Heart right ventricle (tissue), 16 donors: Measurements from ENCODE around the gene PDE6D. TPM values are rescaled to one million over a fixed set of nuclear protein-coding genes. Genes with fewer than 3 reads are reported as not detected.

Source experiments
- ATAC-seq, 8 donors: fragments of 200-7000 bp; cut with Tn5 transposase; one replicate each; pipeline ENCODE4 v1.9.1; 2020; ENCODE audit warnings: mild to moderate bottlenecking in 8 of 8, moderate library complexity in 8 of 8, moderate number of reproducible peaks in 1 of 8
- DNase-seq, 2 donors: peaks; one replicate each; pipeline ENCODE4 v3.0.0-alpha.2; 2020
- H3K27ac ChIP-seq, 10 donors: fragments of 200-600 bp; sonication (generic) in 2 of 10; one replicate each; pipeline versions ENCODE4 v1.5.0 to v1.8.0; 2020 to 2022; ENCODE audit warnings: mild to moderate bottlenecking in 3 of 10
- H3K27me3 ChIP-seq, 7 donors: fragments of 200-600 bp; one replicate each; pipeline ENCODE4 v1.8.0; 2021 to 2022; ENCODE audit warnings: mild to moderate bottlenecking in 2 of 7
- H3K36me3 ChIP-seq, 9 donors: fragments of 200-600 bp; sonication (generic) in 1 of 9; one replicate each; pipeline versions ENCODE4 v1.5.0 to v1.8.0; 2020 to 2022; ENCODE audit warnings: mild to moderate bottlenecking in 2 of 9
- H3K4me1 ChIP-seq, 9 donors: fragments of 200-600 bp; sonication (generic) in 1 of 9; one replicate each; pipeline versions ENCODE4 v1.5.0 to v1.8.0; 2020 to 2022; ENCODE audit warnings: mild to moderate bottlenecking in 4 of 9
- H3K4me3 ChIP-seq, 10 donors: fragments of 200-600 bp; sonication (generic) in 2 of 10; one replicate each; pipeline versions ENCODE4 v1.5.0 to v1.8.0; 2020 to 2022; ENCODE audit warnings: mild to moderate bottlenecking in 7 of 10, moderate library complexity in 2 of 10
- H3K9me3 ChIP-seq, 11 donors: fragments of 200-600 bp in 10 of 11; sonication (generic) in 2 of 11; one replicate each; pipeline versions ENCODE4 v1.5.0 to v1.8.0; 2013 to 2022; ENCODE audit warnings: mild to moderate bottlenecking in 2 of 11, control low read depth in 1 of 11, moderate library complexity in 1 of 11
- CTCF ChIP-seq, 9 donors: fragments of 200-600 bp; sonication (generic) in 2 of 9; IDR thresholded peaks; one replicate each; pipeline versions ENCODE4 v1.5.0 to v1.8.0; 2021 to 2022; ENCODE audit warnings: antibody characterized with exemption in 9 of 9, mild to moderate bottlenecking in 5 of 9, moderate library complexity in 1 of 9
- WGBS, 2 donors: extraction: QIAGEN DNeasy Blood & Tissue Kit; methylation state at CpG; one replicate each; pipeline ENCODE4 v1.1.7; 2013; ENCODE audit warnings: inconsistent platforms in 1 of 2; 5-methylcytosine and 5-hydroxymethylcytosine counted together
- intact Hi-C, 10 donors: fragments of 100-400 bp; cut with DNase I; formaldehyde crosslinking; loops; one replicate each; pipeline versions ENCODE4 v1.11.1 to v1.14.2; 2022
- polyA plus RNA-seq, 2 donors: library from polyadenylated mRNA; stranded (reverse); fragments of 200-250 nt; gene quantifications; one replicate each; pipeline ENCODE4 v1.2.3, GENCODE V29; 2013
- total RNA-seq, 10 donors: library from RNA; stranded (reverse); fragmentation: NEBNext Ultra II Directional in 3 of 10; extraction: Animal tissue kit (Norgen Biotek cat#: 25700) in 3 of 10; gene quantifications; one replicate each; pipeline versions ENCODE4 v1.2.1 to v1.2.4, GENCODE V29; 2021 to 2023
- donor health status: Arrhythmogenic right ventricular cardiomyopathy.
- donor health status: ischemic (EF 13 %, LVEDD 7.1; RV severe dilation, severe dysfunction).
- donor health status: healthy with polysubstance abuse.
- donor health status: DM: no; HTN: yes; CAD: no.
- donor health status: DM: no; HTN: no; CAD: no.
- donor health status: ischemic (EF 25% LVEDD 6.9; RV normal size, moderate dysfunction).
- donor health status: ischemic (EF 25% LVEDD 5.7; RV mildly dilated, moderate dysfunction).
- donor health status: healthy.
- donor health status: DM: yes; HTN: yes; CAD: no.
- donor health status: Ischemic cardiomyopathy.
- donor health status: ischemic (EF 35%, LVEDD 5.7; RV mildly dilated, moderate dysfunction).
- donor health status: nonischemic (EF 11% LVEDD 7.7; RV severe dilation, severe dysfunction).
- donor health status: DM: yes; HTN: yes; CAD: no.
- donor health status: PGD.
- donor health status: ischemic (EF 29% LVEDD 5.4; RV normal size, mild dysfunction).
- donor health status: nonischemic (EF 23%, LVEDD 6.1; RV moderate dilation, normal function).

PDE6D gene
- total and polyA plus RNA-seq, 12 donors = 11.4 to 31.2 (median 18.4) TPM

- Histone ChIP-seq H3K4me1 (peaks cover 0 to 37% (median 17%) of the 10 kb centered on the region in 9 donors), H3K27me3 (no peaks in the 10 kb centered on the region), H3K9me3 (no peaks in the 10 kb centered on the region), H3K27ac (peak overlapping the region in 3 of 10 donors; percentile 3 to 55 (median 25)), H3K36me3 (no peaks in the 10 kb centered on the region), H3K4me3 (no peak overlapping the region)
- no peak for TF ChIP-seq CTCF (IDR thresholded peaks at IDR 0.05)
- DNase-seq (no peak), ATAC-seq (no peak)
- 86 to 89% methylated on average over 8 of the region's 8 CpGs for WGBS, 2 donors
- intact Hi-C loops = loop anchor here in 1 of 10 donors (2.0 kb wide), 1 partner anchor 15 kb away; no protein-coding TSS in a partner anchor
These were observed 97.5 kb downstream of the PDE6D start for GRCh38 chr2:231683292-231684235.

GRCh38 chr2:231682603-231683291, 98.3 kb downstream of the PDE6D start:
- TF ChIP-seq CTCF (IDR thresholded peaks at IDR 0.05) = no peak
- peaks cover 0 to 40% (median 19%) of the 10 kb centered on the region in 9 donors for H3K4me1 ChIP-seq
- no peaks in the 10 kb centered on the region for H3K9me3 ChIP-seq
- H3K27ac ChIP-seq = peak overlapping the region in 1 of 10 donors; percentile 22
- intact Hi-C loops = no loop called here
- DNase-seq = no peak
- H3K4me3 ChIP-seq = no peak overlapping the region
- H3K36me3 ChIP-seq = no peaks in the 10 kb centered on the region
- no peak for ATAC-seq
- no peaks in the 10 kb centered on the region for H3K27me3 ChIP-seq
- 83 to 88% methylated on average over 11 of the region's 11 CpGs for WGBS, 2 donors

Other genes starting within 250 kb of the PDE6D start
- not detected for gene TEX44, start 188.4 kb downstream of the PDE6D start, total RNA-seq
- not detected for gene TEX44, start 188.4 kb downstream of the PDE6D start, polyA plus RNA-seq
- gene PTMA, start 72.8 kb downstream of the PDE6D start, total RNA-seq = 100 to 1,000 TPM; 133 to 348 (median 164) TPM
- gene PTMA, start 72.8 kb downstream of the PDE6D start, polyA plus RNA-seq = 100 to 1,000 TPM; 567 to 626 TPM
- gene COPS7B, start 5.2 kb upstream of the PDE6D start, total RNA-seq = 10 to 100 TPM; 17.1 to 25.3 (median 19.8) TPM
- 10 to 100 TPM; 15.9 to 16.8 TPM for gene COPS7B, start 5.2 kb upstream of the PDE6D start, polyA plus RNA-seq
- 1 to 10 TPM in 7 of 10 donors, under 1 TPM in 3; 0.28 to 8.7 (median 1.9) TPM for gene NPPC, start 145.1 kb upstream of the PDE6D start, total RNA-seq
- gene NPPC, start 145.1 kb upstream of the PDE6D start, polyA plus RNA-seq = 1 to 10 TPM; 4.3 to 5.9 TPM
- gene DIS3L2, start 180.4 kb upstream of the PDE6D start, total RNA-seq = 10 to 100 TPM; 15.2 to 24.5 (median 18.5) TPM
- 10 to 100 TPM in 1 of 2 donors, 1 to 10 TPM in 1; 9.5 to 22.5 TPM for gene DIS3L2, start 180.4 kb upstream of the PDE6D start, polyA plus RNA-seq